Measurements from ENCODE around the gene TNPO2. TPM values are rescaled to one million over a fixed set of nuclear protein-coding genes. Genes with fewer than 3 reads are reported as not detected.

TNPO2 gene
- total and polyA plus RNA-seq, 2 donors (not counting 1 experiment from before 2014, with no cell fraction given), result 36.0 to 52.5 TPM

GRCh38 chr19:12766051-12766521 is 42.4 kb upstream of the TNPO2 start:
- H3K9ac ChIP-seq (ENCODE audit: insufficient read depth, low read length), result no peak overlapping the region
- TF ChIP-seq EZH2 (IDR thresholded peaks at IDR 0.05; ENCODE audit: low read length, missing control alignments), result no peak
- TF ChIP-seq, protein P1, sequence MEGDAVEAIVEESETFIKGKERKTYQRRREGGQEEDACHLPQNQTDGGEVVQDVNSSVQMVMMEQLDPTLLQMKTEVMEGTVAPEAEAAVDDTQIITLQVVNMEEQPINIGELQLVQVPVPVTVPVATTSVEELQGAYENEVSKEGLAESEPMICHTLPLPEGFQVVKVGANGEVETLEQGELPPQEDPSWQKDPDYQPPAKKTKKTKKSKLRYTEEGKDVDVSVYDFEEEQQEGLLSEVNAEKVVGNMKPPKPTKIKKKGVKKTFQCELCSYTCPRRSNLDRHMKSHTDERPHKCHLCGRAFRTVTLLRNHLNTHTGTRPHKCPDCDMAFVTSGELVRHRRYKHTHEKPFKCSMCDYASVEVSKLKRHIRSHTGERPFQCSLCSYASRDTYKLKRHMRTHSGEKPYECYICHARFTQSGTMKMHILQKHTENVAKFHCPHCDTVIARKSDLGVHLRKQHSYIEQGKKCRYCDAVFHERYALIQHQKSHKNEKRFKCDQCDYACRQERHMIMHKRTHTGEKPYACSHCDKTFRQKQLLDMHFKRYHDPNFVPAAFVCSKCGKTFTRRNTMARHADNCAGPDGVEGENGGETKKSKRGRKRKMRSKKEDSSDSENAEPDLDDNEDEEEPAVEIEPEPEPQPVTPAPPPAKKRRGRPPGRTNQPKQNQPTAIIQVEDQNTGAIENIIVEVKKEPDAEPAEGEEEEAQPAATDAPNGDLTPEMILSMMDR (conservative IDR thresholded peaks at IDR 0.05 in 1 of 2, IDR thresholded peaks at IDR 0.05 in 1 of 2; ENCODE audit: low read depth in 1 of 2, low read length in 2 of 2), result peak; percentile 55 to 69
- H3K4me2 ChIP-seq (ENCODE audit: extremely low read depth, insufficient read depth, low read length), result peak overlapping the region; percentile 62
- H3K79me2 ChIP-seq (ENCODE audit: control insufficient read depth, insufficient read depth, low read length), result no peaks in the 10 kb centered on the region
- peak overlapping the region; percentile 58 for H2AFZ ChIP-seq (ENCODE audit: low read length)
- DNase-seq (ENCODE audit: low read depth in 2 of 2), result peak in 1 of 2 donors; percentile 80
- no peaks in the 10 kb centered on the region for H3K4me1 ChIP-seq (ENCODE audit: control insufficient read depth, extremely low read depth, insufficient read depth, low read length)
- H3K27ac ChIP-seq (ENCODE audit: insufficient read depth, low read length), result no peak overlapping the region
- no peaks in the 10 kb centered on the region for H3K9me3 ChIP-seq (ENCODE audit: control insufficient read depth, insufficient read depth, low read depth, low read length)
- peaks cover 2% of the 10 kb centered on the region for H3K36me3 ChIP-seq (ENCODE audit: control insufficient read depth, insufficient read depth, low read length)
- H3K27me3 ChIP-seq (ENCODE audit: control insufficient read depth, insufficient read depth, low read length), result no peaks in the 10 kb centered on the region
- H4K20me1 ChIP-seq (ENCODE audit: control insufficient read depth, extremely low read depth, insufficient read depth, low read length), result no peaks in the 10 kb centered on the region
- H3K4me3 ChIP-seq (replicated peaks in 1 of 4; ENCODE audit: control extremely low read depth in 1 of 4, insufficient read depth in 1 of 4, low read depth in 3 of 4, low read length in 4 of 4), result peak overlapping the region; percentile 41 to 60 (median 48)

- Histone ChIP-seq H3K4me1 (ENCODE audit: control insufficient read depth, extremely low read depth, insufficient read depth, low read length) (no peaks in the 10 kb centered on the region), H3K9ac (ENCODE audit: insufficient read depth, low read length) (no peak overlapping the region), H3K79me2 (ENCODE audit: control insufficient read depth, insufficient read depth, low read length) (no peaks in the 10 kb centered on the region), H4K20me1 (ENCODE audit: control insufficient read depth, extremely low read depth, insufficient read depth, low read length) (no peaks in the 10 kb centered on the region), H3K4me2 (ENCODE audit: extremely low read depth, insufficient read depth, low read length) (no peak overlapping the region), H2AFZ (ENCODE audit: low read length) (no peak overlapping the region), H3K27ac (ENCODE audit: insufficient read depth, low read length) (no peak overlapping the region), H3K27me3 (ENCODE audit: control insufficient read depth, insufficient read depth, low read length) (no peaks in the 10 kb centered on the region), H3K9me3 (ENCODE audit: control insufficient read depth, insufficient read depth, low read depth, low read length) (no peaks in the 10 kb centered on the region), H3K4me3 (replicated peaks in 1 of 4; ENCODE audit: control extremely low read depth in 1 of 4, insufficient read depth in 1 of 4, low read depth in 3 of 4, low read length in 4 of 4) (no peak overlapping the region), H3K36me3 (ENCODE audit: control insufficient read depth, insufficient read depth, low read length) (peaks cover 2% of the 10 kb centered on the region)
- TF ChIP-seq EZH2 (IDR thresholded peaks at IDR 0.05; ENCODE audit: low read length, missing control alignments), result no peak
- TF ChIP-seq, protein P1 (conservative IDR thresholded peaks at IDR 0.05 in 1 of 2, IDR thresholded peaks at IDR 0.05 in 1 of 2; ENCODE audit: low read depth in 1 of 2, low read length in 2 of 2), result no peak
- no peak for DNase-seq (ENCODE audit: low read depth in 2 of 2)
Measured at GRCh38 chr19:12764698-12765097, 41.0 kb upstream of the TNPO2 start.

GRCh38 chr19:12763100-12763499 is 39.4 kb upstream of the TNPO2 start:
- no peak overlapping the region for H3K4me2 ChIP-seq (ENCODE audit: extremely low read depth, insufficient read depth, low read length)
- peaks cover 2% of the 10 kb centered on the region for H3K36me3 ChIP-seq (ENCODE audit: control insufficient read depth, insufficient read depth, low read length)
- TF ChIP-seq, protein P1 (conservative IDR thresholded peaks at IDR 0.05 in 1 of 2, IDR thresholded peaks at IDR 0.05 in 1 of 2; ENCODE audit: low read depth in 1 of 2, low read length in 2 of 2), result no peak
- no peak for TF ChIP-seq EZH2 (IDR thresholded peaks at IDR 0.05; ENCODE audit: low read length, missing control alignments)
- no peaks in the 10 kb centered on the region for H4K20me1 ChIP-seq (ENCODE audit: control insufficient read depth, extremely low read depth, insufficient read depth, low read length)
- H3K27ac ChIP-seq (ENCODE audit: insufficient read depth, low read length), result no peak overlapping the region
- no peaks in the 10 kb centered on the region for H3K9me3 ChIP-seq (ENCODE audit: control insufficient read depth, insufficient read depth, low read depth, low read length)
- H3K4me1 ChIP-seq (ENCODE audit: control insufficient read depth, extremely low read depth, insufficient read depth, low read length), result no peaks in the 10 kb centered on the region
- no peak for DNase-seq (ENCODE audit: low read depth in 2 of 2)
- H2AFZ ChIP-seq (ENCODE audit: low read length), result no peak overlapping the region
- H3K27me3 ChIP-seq (ENCODE audit: control insufficient read depth, insufficient read depth, low read length), result no peaks in the 10 kb centered on the region
- H3K4me3 ChIP-seq (replicated peaks in 1 of 4; ENCODE audit: control extremely low read depth in 1 of 4, insufficient read depth in 1 of 4, low read depth in 3 of 4, low read length in 4 of 4), result no peak overlapping the region
- no peak overlapping the region for H3K9ac ChIP-seq (ENCODE audit: insufficient read depth, low read length)
- H3K79me2 ChIP-seq (ENCODE audit: control insufficient read depth, insufficient read depth, low read length), result no peaks in the 10 kb centered on the region
